CD4-positive, alpha-beta T cell (primary cell): Measurements from ENCODE around the gene CIAO2A. TPM values are rescaled to one million over a fixed set of nuclear protein-coding genes. Genes with fewer than 3 reads are reported as not detected.
"Not testable (repeated sequence)": the region's sequence is repeated elsewhere in the genome, so short reads cannot be mapped to it uniquely, and the experiment has no call there.

Source experiments
- ATAC-seq: fragments of 200-7000 bp; cut with Tn5 transposase; one replicate; pipeline ENCODE4 v1.10.0; 2022; ENCODE audit warnings: mild to moderate bottlenecking; ENCODE audit not compliant: poor library complexity
- CTCF ChIA-PET: fragments of 350-600 bp; sonication (Branson Sonifier 250); formaldehyde crosslinking; loops from one replicate; lab custom pipeline; 2021; ENCODE audit warnings: antibody characterized with exemption, inconsistent platforms; lab: Charles Lee
- POLR2A ChIA-PET: fragments of 350-600 bp; sonication (Branson Sonifier 250); formaldehyde crosslinking; loops from one replicate; lab custom pipeline; 2021; ENCODE audit warnings: antibody characterized with exemption, inconsistent platforms; lab: Charles Lee
- DNase-seq, 14 experiments: peaks; one replicate each; pipeline ENCODE4 v3.0.0-alpha.2; 2013 to 2020; ENCODE audit warnings: mixed read lengths in 2 of 14
- H3K27ac ChIP-seq, 2 donors: one replicate each; pipeline versions ENCODE4 v1.5.1 to v1.7.0; 2013; ENCODE audit warnings: low read length in 2 of 2, low read depth in 1 of 2, mild to moderate bottlenecking in 1 of 2
- H3K27me3 ChIP-seq, 2 experiments: 1 replicate in 1 of 2; 2 replicates in 1 of 2; pipeline versions ENCODE4 v1.6.1 to v1.7.0; 2013; ENCODE audit warnings: low read length in 2 of 2, control low read depth in 1 of 2, mild to moderate bottlenecking in 1 of 2, moderate library complexity in 1 of 2; ENCODE audit not compliant: insufficient read depth in 2 of 2, control insufficient read depth in 1 of 2
- H3K36me3 ChIP-seq: one replicate; pipeline ENCODE4 v1.6.1; 2013; ENCODE audit warnings: low read length, control low read depth; ENCODE audit not compliant: insufficient read depth
- H3K4me1 ChIP-seq: one replicate; pipeline ENCODE4 v1.6.1; 2013; ENCODE audit warnings: low read length, control low read depth; ENCODE audit not compliant: insufficient read depth
- H3K4me3 ChIP-seq: one replicate; pipeline ENCODE4 v1.5.1; 2013; ENCODE audit warnings: mild to moderate bottlenecking, low read length, moderate library complexity
- H3K9me3 ChIP-seq, 2 experiments: 1 replicate in 1 of 2; 2 replicates in 1 of 2; pipeline versions ENCODE4 v1.6.1 to v1.7.0; 2013; ENCODE audit warnings: low read length in 2 of 2, mild to moderate bottlenecking in 2 of 2, control low read depth in 1 of 2, moderate library complexity in 1 of 2; ENCODE audit not compliant: control insufficient read depth in 1 of 2, insufficient read depth in 1 of 2
- H3K27ac Mint-ChIP-seq: one replicate; pipeline ENCODE4 v1.8.0; 2020; ENCODE audit warnings: mixed read lengths
- H3K27me3 Mint-ChIP-seq: one replicate; pipeline ENCODE4 v1.8.0; 2021; ENCODE audit warnings: mixed read lengths
- H3K36me3 Mint-ChIP-seq: one replicate; pipeline ENCODE4 v1.8.0; 2021; ENCODE audit warnings: low read depth, mixed read lengths
- H3K4me1 Mint-ChIP-seq: one replicate; pipeline ENCODE4 v1.8.0; 2021; ENCODE audit warnings: low read depth, mixed read lengths
- H3K4me3 Mint-ChIP-seq: one replicate; pipeline ENCODE4 v1.8.0; 2020; ENCODE audit warnings: mild to moderate bottlenecking, mixed read lengths
- H3K9me3 Mint-ChIP-seq: one replicate; pipeline ENCODE4 v1.8.0; 2020; ENCODE audit warnings: mixed read lengths
- CTCF ChIP-seq: fragments of 200-600 bp; IDR thresholded peaks from one replicate; pipeline ENCODE4 v1.8.0; 2022; ENCODE audit warnings: antibody characterized with exemption, mild to moderate bottlenecking
- intact Hi-C, 2 experiments: fragments of 100-400 bp; cut with DNase I in 1 of 2; cut with micrococcal nuclease in 1 of 2; formaldehyde crosslinking; loops; one replicate each; pipeline versions ENCODE4 v1.15.1 to v1.9.0; 2023 to 2025; cut with DNase I, micrococcal nuclease
- total RNA-seq, 174 experiments: library from RNA in 2 of 174; stranded (reverse) in 2 of 174; gene quantifications; one replicate each; pipeline ENCODE4 v1.2.3 and lab custom pipeline; 2021 to 2026

The CIAO2A gene
- total RNA-seq, 2 experiments from 2014 or later = 10.9 to 12.2 TPM

DNA sequence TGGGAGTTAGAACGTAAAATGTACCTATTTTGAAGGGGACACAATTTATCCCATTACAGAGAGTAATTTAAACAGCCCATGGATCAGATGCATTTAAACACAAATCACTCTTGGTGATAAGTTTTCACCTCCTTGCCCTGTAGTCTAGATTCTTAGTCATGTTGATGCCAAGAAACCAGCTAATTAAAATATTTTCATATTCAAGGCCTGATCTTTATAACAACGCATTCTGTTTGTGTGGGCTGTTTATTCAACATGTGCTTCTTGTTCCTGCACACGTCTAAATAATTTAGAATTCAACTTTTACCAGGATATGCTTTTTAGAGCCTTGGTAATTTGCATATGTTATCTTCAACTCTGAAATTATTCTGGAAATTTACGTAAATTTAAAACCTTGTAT, 28.0 kb upstream of the CIAO2A start:
- Histone ChIP-seq H3K27me3 (no peaks in the 10 kb centered on the region), H3K27ac (no peak overlapping the region), H3K4me1 (no peaks in the 10 kb centered on the region), H3K36me3 (peaks cover 86% of the 10 kb centered on the region), H3K4me3 (no peak overlapping the region), H3K9me3 (no peaks in the 10 kb centered on the region)
- no peak for TF ChIP-seq CTCF
- ChIA-PET CTCF (interaction anchor here (1.5 kb wide), 1 partner anchor 32 kb away, joined by 5 read pairs; no protein-coding TSS in a partner anchor), POLR2A (interaction anchor here (1.0 kb wide), 1 partner anchor 31 kb away, joined by 3 read pairs; no protein-coding TSS in a partner anchor)
- no peak for DNase-seq
- ATAC-seq = no peak
- no peak overlapping the region for H3K27ac Mint-ChIP-seq
- intact Hi-C loops = no loop called here
- H3K36me3 Mint-ChIP-seq = peaks cover 87% of the 10 kb centered on the region
- no peak overlapping the region for H3K4me3 Mint-ChIP-seq
- no peaks in the 10 kb centered on the region for H3K27me3 Mint-ChIP-seq
- no peaks in the 10 kb centered on the region for H3K9me3 Mint-ChIP-seq
- no peaks in the 10 kb centered on the region for H3K4me1 Mint-ChIP-seq

- DNase-seq, H3K4me1 ChIP-seq, H3K4me1 Mint-ChIP-seq, H3K4me3 Mint-ChIP-seq, H3K27ac ChIP-seq, H3K27me3 ChIP-seq, H3K27ac Mint-ChIP-seq, H3K27me3 Mint-ChIP-seq, intact Hi-C loops, ATAC-seq, POLR2A ChIA-PET, H3K9me3 Mint-ChIP-seq, H3K4me3 ChIP-seq, H3K9me3 ChIP-seq: not testable (repeated sequence)
- H3K36me3 ChIP-seq = peaks cover 88% of the 10 kb centered on the region
- CTCF ChIA-PET = interaction anchor here (0.6 kb wide), 1 partner anchor 67 kb away, joined by 4 read pairs; no protein-coding TSS in a partner anchor
- H3K36me3 Mint-ChIP-seq = peaks cover 91% of the 10 kb centered on the region
Observed at GRCh38 chr15:64120322-64120721, 26.7 kb upstream of the CIAO2A start.

GRCh38 chr15:64117759-64118487, 24.3 kb upstream of the CIAO2A start:
- Histone ChIP-seq H3K9me3 (no peaks in the 10 kb centered on the region), H3K27ac (no peak overlapping the region), H3K36me3 (peaks cover 94% of the 10 kb centered on the region), H3K27me3 (no peaks in the 10 kb centered on the region), H3K4me1 (no peaks in the 10 kb centered on the region), H3K4me3 (no peak overlapping the region)
- no peaks in the 10 kb centered on the region for H3K27me3 Mint-ChIP-seq
- no peak overlapping the region for H3K27ac Mint-ChIP-seq
- no peak for DNase-seq
- no peak for TF ChIP-seq CTCF
- no peaks in the 10 kb centered on the region for H3K9me3 Mint-ChIP-seq
- H3K4me3 Mint-ChIP-seq = no peak overlapping the region
- CTCF ChIA-PET = no interaction called here
- POLR2A ChIA-PET = no interaction called here
- peaks cover 3% of the 10 kb centered on the region for H3K4me1 Mint-ChIP-seq
- intact Hi-C loops = no loop called here
- ATAC-seq = no peak
- peaks cover 93% of the 10 kb centered on the region for H3K36me3 Mint-ChIP-seq
